ENCODE data around the gene DUSP16. TPM values are rescaled to one million over a fixed set of nuclear protein-coding genes. Genes with fewer than 3 reads are reported as not detected.

Gene DUSP16
- total RNA-seq, 4 donors from 2014 or later: 16.1 to 47.0 (median 40.0) TPM

DNA sequence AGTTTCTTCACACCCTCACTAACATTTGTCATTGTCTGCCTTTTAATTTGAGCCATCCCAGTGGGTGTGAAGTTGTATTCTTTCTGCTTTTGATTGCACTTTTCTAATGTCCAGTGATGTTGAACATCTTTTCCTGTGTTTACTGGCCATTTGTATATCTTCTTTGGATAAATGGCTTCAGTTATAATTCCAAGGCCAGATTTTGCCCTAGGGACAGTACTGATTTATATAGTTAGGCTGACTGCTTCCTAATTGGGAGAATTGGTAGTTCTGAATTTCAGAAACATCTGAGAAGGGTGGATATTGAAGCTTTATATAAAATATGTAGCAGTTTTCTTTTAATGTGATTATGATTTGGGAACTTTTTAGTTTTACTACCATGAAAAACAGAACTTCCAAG lies 108.3 kb downstream of the DUSP16 start:
- in situ Hi-C loops (cut with MboI; ENCODE audit: low pct_ligation_motif_present in 1 of 4, low pct_unique_long_range_greater_than_20kb in 1 of 4, low sequenced_read_pairs in 3 of 4): no loop called here

DNA sequence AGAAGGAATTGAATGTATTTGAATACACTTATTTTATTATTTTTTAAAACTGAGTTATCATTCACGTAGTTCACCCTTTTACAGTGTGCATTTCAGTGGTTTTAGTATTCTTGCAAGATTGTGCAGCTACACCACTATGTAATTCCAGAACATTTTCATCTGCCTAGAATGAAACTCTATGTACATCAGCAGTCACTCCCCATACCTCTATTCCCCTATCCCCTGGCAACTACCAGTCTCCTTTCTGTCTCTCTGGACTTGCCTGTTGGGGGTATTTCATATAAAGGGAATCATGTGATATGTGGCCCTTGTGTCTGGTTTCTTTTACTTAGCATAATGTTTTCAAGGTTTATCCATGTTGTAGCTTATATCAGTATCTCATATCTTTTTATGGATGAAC lies 109.0 kb downstream of the DUSP16 start:
- no peak overlapping the region for H3K4me3 ChIP-seq
- in situ Hi-C loops (cut with MboI; ENCODE audit: low pct_ligation_motif_present in 1 of 4, low pct_unique_long_range_greater_than_20kb in 1 of 4, low sequenced_read_pairs in 3 of 4) (no loop called here), intact Hi-C loops (cut with DNase I; ENCODE audit: low total_unique reads) (no loop called here)
- DNase-seq: no peak
- H3K36me3 ChIP-seq: no peaks in the 10 kb centered on the region
- no peak for TF ChIP-seq POLR2A (IDR thresholded peaks at IDR 0.05)
- no peak for TF ChIP-seq EP300 (IDR thresholded peaks at IDR 0.05; ENCODE audit: low read depth)
- TF ChIP-seq, protein P1, sequence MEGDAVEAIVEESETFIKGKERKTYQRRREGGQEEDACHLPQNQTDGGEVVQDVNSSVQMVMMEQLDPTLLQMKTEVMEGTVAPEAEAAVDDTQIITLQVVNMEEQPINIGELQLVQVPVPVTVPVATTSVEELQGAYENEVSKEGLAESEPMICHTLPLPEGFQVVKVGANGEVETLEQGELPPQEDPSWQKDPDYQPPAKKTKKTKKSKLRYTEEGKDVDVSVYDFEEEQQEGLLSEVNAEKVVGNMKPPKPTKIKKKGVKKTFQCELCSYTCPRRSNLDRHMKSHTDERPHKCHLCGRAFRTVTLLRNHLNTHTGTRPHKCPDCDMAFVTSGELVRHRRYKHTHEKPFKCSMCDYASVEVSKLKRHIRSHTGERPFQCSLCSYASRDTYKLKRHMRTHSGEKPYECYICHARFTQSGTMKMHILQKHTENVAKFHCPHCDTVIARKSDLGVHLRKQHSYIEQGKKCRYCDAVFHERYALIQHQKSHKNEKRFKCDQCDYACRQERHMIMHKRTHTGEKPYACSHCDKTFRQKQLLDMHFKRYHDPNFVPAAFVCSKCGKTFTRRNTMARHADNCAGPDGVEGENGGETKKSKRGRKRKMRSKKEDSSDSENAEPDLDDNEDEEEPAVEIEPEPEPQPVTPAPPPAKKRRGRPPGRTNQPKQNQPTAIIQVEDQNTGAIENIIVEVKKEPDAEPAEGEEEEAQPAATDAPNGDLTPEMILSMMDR (IDR thresholded peaks at IDR 0.05): no peak
- no peak for TF ChIP-seq POLR2AphosphoS5 (IDR thresholded peaks at IDR 0.05)
- peaks cover 0 to 25% (median 14%) of the 10 kb centered on the region in 4 donors for H3K4me1 ChIP-seq
- H3K9me3 ChIP-seq: no peaks in the 10 kb centered on the region
- 98 to 100% methylated on average over 1 of the region's 1 CpG for WGBS, 2 donors (ENCODE audit: low coverage in 1 of 2)
- no peak overlapping the region for H3K27ac ChIP-seq
- no peaks in the 10 kb centered on the region for H3K27me3 ChIP-seq

More for the DNA sequence above, 108.3 kb downstream of the DUSP16 start:
- no peaks in the 10 kb centered on the region for H3K36me3 ChIP-seq
- TF ChIP-seq POLR2A (IDR thresholded peaks at IDR 0.05) (no peak), POLR2AphosphoS5 (IDR thresholded peaks at IDR 0.05) (no peak), EP300 (IDR thresholded peaks at IDR 0.05; ENCODE audit: low read depth) (no peak)
- TF ChIP-seq, protein P1 (IDR thresholded peaks at IDR 0.05): no peak
- no peaks in the 10 kb centered on the region for H3K27me3 ChIP-seq
- no peak overlapping the region for H3K27ac ChIP-seq
- no peak overlapping the region for H3K4me3 ChIP-seq
- intact Hi-C loops (cut with DNase I; ENCODE audit: low total_unique reads): no loop called here
- no peak for DNase-seq
- H3K9me3 ChIP-seq: no peaks in the 10 kb centered on the region
- peaks cover 0 to 25% (median 14%) of the 10 kb centered on the region in 4 donors for H3K4me1 ChIP-seq

DNA sequence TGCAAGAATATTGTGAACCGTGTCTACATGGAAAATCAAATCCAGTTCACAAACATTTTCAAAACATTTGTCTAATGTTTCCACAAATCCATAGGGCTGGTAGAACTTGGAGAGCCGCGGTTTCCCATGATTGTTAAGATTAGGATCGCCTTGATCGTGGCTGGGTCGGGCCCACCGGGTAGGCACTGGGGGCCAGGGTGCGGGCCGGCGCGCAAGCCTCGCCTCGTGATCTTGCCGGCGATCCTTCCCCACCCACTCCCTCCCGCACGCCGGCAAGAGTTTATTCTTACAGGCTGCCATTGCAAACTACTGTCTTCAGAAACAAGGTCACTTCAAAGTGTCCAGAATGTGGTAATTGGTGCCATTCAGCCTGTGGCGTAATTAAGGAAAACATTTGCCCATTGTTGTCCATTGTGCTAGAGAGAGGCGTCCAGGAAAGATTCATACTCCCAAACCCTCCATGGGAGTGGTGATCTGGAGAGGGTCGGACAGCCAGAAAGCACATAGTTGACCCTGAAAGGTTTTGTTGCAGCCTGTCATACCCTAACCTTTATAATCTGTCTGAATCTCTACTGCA lies 110.2 kb downstream of the DUSP16 start:
- in situ Hi-C loops (cut with MboI; ENCODE audit: low pct_ligation_motif_present in 1 of 4, low pct_unique_long_range_greater_than_20kb in 1 of 4, low sequenced_read_pairs in 3 of 4) (no loop called here), intact Hi-C loops (cut with DNase I; ENCODE audit: low total_unique reads) (no loop called here)
- H3K9me3 ChIP-seq: no peaks in the 10 kb centered on the region
- peaks cover 0 to 25% (median 14%) of the 10 kb centered on the region in 4 donors for H3K4me1 ChIP-seq
- 92 to 96% methylated on average over 5 to 20 of the region's 21 CpGs for WGBS, 2 donors (ENCODE audit: low coverage in 1 of 2)
- H3K36me3 ChIP-seq: no peaks in the 10 kb centered on the region
- H3K27me3 ChIP-seq: no peaks in the 10 kb centered on the region
- DNase-seq: no peak
- H3K4me3 ChIP-seq: no peak overlapping the region
- H3K27ac ChIP-seq: no peak overlapping the region
- TF ChIP-seq POLR2A (IDR thresholded peaks at IDR 0.05) (no peak), EP300 (IDR thresholded peaks at IDR 0.05; ENCODE audit: low read depth) (no peak), POLR2AphosphoS5 (IDR thresholded peaks at IDR 0.05) (no peak)
- TF ChIP-seq, protein P1 (IDR thresholded peaks at IDR 0.05): no peak

DNA sequence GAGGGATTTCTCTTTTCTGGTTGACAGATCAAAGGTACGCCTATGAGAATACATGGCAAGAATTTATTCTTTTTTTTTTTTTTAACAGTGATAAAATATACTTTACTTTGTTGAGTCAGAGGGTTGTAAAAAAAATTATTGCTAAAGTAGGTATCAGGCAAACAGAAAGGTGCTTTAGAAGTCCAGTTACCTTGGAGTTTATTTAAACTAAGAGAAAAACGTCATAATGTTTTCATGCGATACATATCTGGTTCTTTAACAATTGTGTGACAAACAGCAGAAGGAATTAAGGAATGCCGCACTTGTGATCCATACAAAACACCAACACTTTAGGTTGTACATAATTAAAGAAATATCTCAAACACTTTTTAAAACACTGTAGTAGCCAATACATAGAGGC lies 111.6 kb downstream of the DUSP16 start:
- 33 to 46% methylated on average over 4 of the region's 4 CpGs for WGBS, 2 donors (ENCODE audit: low coverage in 1 of 2)
- intact Hi-C loops (cut with DNase I; ENCODE audit: low total_unique reads): no loop called here
- peak overlapping the region in 3 of 4 donors; percentile 18 to 55 (median 42) for H3K27ac ChIP-seq
- in situ Hi-C loops (cut with MboI; ENCODE audit: low pct_ligation_motif_present in 1 of 4, low pct_unique_long_range_greater_than_20kb in 1 of 4, low sequenced_read_pairs in 3 of 4): no loop called here
- DNase-seq: no peak
- no peak overlapping the region for H3K4me3 ChIP-seq
- TF ChIP-seq POLR2A (IDR thresholded peaks at IDR 0.05) (no peak), POLR2AphosphoS5 (IDR thresholded peaks at IDR 0.05) (no peak), EP300 (IDR thresholded peaks at IDR 0.05; ENCODE audit: low read depth) (no peak)
- TF ChIP-seq, protein P1 (IDR thresholded peaks at IDR 0.05): no peak
- no peaks in the 10 kb centered on the region for H3K27me3 ChIP-seq
- H3K36me3 ChIP-seq: no peaks in the 10 kb centered on the region
- H3K9me3 ChIP-seq: no peaks in the 10 kb centered on the region
- peaks cover 0 to 25% (median 14%) of the 10 kb centered on the region in 4 donors for H3K4me1 ChIP-seq

Measured in transverse colon (tissue), 4 donors.